SK-MEL-5 (cell line): ENCODE data around the gene MED10. TPM values are rescaled to one million over a fixed set of nuclear protein-coding genes. Genes with fewer than 3 reads are reported as not detected.
"Not testable (repeated sequence)": the region's sequence is repeated elsewhere in the genome, so short reads cannot be mapped to it uniquely, and the experiment has no call there.

ENCODE experiments used
- DNase-seq: peaks from one replicate; pipeline ENCODE4 v3.0.0-alpha.2; 2016; ENCODE audit warnings: low read depth, low spot score
- in situ Hi-C: cut with HindIII; loops from 2 replicates; pipeline ENCODE4 v1.10.0; 2016; ENCODE audit warnings: low sequenced_read_pairs, high pct_unique_total_duplicates, low pct_unique_long_range_greater_than_20kb
- total RNA-seq: library from RNA; depleted of rRNA; stranded (reverse); fragments of >200 nt; shearing (Covaris generic); gene quantifications from 2 replicates; pipeline ENCODE4 v1.2.3, GENCODE V29; 2014

The MED10 gene
- total RNA-seq, 1 experiment from 2014 or later, result 19.7 TPM

DNA sequence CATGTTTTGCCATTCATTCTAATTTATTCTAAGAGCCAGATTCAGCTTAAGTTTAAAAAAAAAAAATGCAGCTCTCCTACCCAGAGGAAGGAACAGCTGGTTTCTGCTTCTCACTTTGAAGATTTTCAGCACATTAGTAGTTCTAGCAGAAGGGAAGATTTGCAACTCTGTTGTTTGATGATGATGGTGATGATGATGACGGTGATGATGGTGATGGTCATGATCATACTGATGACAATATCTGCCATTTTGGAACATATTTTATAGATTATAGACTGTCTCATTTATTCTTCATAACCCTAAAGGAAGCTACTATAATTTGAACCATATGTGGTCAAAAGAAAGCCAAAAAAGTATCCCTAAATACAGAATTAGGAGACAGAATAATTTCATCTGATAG is 7.9 kb upstream of the MED10 start:
- no peak for DNase-seq
- in situ Hi-C loops, result no loop called here

DNA sequence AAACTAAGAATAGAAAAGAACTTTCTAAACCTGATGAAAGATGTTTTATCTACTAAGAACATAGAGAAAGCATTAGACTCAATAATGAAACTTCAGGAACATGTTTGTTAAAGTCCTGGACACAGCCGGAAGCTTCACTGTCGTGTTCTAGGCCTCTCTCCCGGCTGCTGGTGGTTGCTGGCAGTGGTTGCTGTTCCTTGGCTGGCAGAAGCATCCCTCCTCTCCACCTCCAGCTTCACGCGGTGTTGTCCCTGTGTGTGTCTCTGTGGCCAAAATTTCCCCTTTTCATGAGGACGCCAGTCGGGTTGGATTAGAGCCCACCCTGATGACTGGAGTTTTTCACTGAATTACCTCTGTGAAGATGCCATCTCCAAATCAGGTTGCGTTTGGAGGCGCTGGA is 6.5 kb upstream of the MED10 start:
- DNase-seq, result no peak
- in situ Hi-C loops, result no loop called here

DNA sequence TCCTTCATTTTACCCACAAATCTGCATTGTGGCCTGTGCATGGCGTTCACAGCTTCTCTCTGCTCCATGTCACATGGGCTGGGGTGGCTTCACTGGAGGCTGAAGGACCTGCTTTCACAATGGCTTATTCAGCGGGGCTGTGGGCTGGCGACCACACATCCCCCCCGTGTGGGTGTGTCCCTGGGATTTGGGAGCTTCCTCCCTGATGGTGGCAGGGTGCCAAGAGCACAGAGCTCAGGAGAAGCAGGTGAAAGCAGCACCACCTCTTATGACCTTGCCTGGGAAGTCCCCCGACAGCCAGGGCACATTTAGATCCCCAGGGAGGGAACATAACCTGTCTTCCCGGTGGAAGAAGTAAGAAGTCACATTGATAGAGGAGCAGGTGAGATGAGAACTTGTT is 5.0 kb upstream of the MED10 start:
- no peak for DNase-seq
- in situ Hi-C loops, result no loop called here

DNA sequence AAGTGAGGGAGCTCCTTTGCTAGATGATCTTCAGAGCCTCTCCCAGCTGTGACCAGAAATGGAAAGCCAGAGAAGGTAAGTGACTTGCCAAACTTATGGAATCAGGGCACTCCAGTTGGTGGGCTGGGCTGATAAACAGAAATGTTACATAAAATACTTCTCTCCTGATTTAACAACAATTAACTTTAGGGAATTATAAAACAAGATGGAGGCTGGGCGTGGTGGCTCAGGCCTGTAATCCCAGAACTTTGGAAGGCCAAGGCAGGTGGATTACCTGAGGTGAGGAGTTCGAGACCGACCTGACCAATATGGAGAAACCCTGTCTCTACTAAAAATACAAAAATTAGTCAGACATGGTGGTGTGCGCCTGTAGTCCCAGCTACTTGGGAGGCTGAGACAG is 899 bp upstream of the MED10 start:
- in situ Hi-C loops, result no loop called here
- no peak for DNase-seq

DNA sequence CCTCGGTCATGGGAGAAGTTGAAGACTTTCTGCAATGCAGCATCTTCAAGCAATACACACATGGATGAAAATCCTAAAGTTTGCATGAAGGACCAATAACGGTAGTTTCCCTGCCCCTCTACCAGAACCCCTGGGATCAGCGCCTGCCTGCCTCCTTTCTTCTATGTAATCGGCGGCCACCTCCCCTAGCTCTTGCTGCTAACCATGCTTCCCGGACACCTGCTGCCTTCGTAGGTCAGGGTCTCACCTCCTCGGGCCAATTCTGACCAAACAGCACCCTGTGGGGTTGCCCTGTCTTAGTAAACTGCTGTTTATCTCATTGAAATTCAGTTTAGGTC is 388 bp upstream of the MED10 start:
- no peak for DNase-seq
- in situ Hi-C loops, result no loop called here

DNA sequence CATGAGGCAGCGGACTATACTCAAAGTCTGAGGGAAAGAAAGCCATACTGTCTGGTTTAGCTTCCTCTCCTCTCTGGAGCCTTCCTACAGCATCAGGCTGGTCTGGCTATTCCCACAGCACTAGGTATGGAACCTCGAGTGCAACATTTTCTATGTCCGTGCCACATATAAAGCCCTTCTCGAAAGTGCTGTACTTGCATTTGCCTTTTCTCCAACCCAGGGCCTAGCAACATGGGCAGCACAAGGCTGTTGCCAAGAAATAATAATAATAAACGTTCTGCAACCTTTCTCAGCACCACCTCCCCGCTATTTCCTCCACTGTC is 804 bp downstream of the MED10 start:
- in situ Hi-C loops, result no loop called here
- no peak for DNase-seq

DNA sequence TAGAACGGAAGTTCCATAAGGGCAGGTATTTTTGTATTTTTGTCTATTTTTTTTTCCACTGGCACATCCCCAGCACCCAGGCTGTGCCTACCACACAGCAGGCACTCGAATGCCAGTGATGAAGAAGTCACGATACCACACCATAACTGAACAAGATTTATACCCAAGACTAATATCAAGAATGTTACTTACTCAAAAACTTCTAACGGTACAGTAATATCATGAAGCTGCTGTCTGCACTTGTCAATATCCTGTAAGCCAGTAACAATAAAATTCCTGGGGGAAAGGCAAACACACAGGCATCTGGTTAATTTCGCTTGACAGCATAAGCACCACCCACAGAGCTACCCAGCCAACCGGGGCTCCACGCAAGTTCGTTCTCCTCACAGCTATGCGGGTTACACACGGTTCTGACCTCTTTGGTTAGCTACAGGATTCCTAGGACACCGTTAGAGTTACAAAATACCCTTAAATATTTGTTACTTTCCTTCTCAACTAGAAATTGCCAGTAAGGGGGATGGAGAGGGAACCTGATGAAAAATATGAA is 1.3 kb downstream of the MED10 start:
- in situ Hi-C loops, result no loop called here

DNA sequence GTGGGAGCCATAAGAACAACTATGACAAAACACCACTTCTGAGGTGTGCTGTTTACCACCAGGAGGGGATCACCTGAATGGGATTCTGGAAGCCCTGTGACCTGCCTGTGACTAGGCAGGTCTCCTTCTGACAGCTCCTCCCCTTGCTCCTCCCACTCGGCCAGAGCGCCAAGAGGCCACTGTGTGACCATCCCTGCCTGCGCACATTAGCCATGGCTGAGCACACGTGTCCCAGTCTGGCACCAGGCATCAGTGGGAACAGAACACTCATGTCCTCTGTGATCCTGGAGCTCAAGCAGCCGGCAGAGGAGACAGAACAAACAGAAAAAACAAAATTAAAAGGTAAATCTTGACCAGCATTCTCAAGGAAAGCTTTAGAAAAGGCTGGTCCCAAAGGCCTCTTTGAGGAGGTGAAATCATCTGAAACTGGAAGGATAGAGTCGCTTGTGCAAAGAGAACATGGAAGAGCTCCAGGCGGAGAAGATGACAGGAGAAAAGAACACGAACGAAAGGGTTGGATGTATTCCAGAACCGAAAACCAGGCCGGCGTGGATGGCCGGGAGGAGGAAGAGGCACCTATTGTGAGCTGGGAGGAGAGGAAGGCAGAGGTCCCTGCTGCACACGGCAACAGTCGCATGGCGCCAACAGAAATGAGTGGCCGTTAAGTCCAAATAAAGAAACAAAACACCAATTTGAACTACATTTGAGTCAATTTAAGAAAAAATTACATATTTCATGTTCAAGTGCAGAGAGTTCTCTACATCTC is 5.1 kb downstream of the MED10 start:
- DNase-seq, result no peak
- in situ Hi-C loops, result no loop called here

More for the DNA sequence above, 1.3 kb downstream of the MED10 start:
- no peak for DNase-seq

DNA sequence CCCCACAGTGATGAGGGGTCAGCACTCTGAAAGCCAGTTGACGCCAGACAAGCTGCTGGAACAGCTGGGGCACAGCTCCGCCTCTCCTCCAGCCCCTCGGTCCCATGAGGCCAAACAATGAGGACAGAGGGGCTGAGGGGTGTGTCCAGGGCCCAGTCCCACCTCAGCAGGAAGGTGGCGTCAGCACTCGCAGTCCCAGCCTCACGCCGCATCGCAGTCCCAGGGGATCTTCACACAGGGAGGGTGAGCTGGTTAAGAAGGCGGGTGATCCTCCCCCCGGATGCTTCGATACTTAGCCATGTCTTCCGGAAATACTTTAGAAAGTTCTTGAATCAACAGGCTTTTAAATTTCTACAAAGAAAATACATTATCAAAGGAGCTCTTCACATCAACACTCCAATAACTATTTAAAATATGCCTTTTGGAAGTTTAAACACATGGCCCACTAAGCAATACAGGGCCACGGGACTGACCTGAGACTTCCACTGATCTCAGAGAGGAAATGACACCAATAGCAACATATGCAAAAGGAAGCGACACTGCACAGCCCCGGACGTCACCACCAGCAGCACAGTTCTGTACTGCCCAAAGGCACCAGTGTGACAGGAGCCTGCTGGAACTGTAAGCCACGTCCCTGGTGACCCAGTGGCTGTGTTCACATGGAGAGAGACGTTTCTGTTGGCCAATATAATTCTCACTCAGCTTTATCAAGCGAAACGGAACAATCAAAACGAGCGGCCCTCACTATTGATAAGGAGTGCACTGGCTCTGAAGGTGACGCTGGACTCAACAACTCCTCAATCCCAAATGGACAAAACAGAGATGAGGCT is 5.9 kb downstream of the MED10 start:
- no peak for DNase-seq
- in situ Hi-C loops, result no loop called here

DNA sequence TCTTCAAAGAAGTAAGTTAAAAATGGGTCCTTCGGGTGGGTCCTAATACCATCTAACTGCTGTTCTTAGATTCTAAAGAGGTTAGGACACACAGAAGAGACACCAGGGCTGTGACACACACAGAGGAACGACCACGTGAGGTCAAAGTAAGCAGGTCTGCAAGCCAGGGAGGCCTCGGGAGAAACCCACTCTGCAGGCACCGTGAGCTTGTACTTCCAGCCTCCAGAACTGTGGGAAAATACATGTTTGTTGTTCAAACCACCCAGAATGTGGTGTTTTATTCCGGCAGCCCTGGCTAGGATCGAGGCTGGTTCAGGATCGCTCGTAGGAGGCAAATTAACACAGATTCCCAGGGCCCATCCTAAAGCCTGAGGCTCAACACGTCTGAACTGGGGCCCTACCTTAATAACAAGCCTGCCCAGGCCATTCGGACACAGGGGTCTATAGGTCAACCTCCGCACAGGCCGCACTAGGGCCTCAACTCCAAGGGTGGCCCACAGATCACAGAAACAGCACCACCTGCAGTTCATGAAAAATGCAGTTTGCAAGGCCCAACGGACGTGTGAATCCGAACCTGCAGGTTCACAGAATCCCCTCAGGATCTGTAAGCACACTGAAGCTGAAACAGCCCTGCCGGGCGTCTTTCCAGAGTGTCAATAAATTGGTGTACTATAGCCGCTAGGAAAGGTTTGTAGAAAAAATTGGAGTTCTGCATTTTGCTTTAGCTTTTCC is 7.1 kb downstream of the MED10 start:
- in situ Hi-C loops, result no loop called here
- DNase-seq, result no peak

DNA sequence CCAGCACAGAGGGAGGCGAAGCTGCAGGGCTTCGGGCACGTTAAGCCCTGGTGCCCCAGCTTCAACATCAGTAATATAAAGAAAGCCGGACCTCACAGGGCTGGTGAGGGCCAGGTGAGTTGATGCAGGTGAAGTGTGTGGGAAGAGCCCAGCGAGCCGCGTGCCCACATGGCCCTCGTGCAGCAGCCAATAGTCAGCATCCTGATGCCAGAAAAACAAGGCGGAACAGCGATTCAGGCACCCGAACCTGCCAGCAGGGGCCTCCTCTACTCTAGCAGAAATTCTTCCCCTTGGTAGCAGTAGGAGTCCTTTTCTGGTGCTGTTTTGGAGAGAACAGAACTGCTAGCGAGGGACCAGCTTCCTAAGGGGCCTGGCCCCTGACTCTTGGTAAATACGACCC is 7.8 kb downstream of the MED10 start:
- in situ Hi-C loops, result no loop called here
- DNase-seq, result no peak

DNA sequence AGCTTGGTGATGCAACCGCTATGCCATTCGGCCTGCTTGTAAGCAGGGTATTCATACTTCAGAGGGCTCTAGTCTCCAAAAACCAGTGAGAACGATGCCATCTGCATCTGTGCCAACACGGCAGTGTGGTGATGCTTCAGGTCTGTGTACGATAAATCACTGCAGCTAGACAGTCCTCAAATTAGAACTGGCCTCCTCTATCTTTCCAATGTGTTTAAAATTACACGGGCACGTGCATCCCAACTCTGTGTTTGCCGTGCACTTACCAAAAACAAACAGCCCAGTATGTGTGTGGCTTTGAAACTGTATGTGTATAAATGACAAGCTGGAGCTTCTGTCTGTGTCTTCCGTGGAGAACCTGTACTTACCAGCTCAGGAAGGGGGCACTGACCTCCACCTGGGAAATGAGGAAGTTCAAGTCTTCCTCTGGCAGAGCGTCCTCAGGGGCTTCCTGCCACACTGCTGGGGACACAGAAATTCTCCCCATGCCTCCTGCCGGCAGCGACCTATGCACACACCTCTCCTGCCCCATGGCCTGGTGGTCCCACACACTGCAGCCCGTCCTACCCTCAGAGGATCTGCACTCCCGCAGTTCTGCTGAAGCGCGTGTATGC is 12.3 kb downstream of the MED10 start:
- no peak for DNase-seq

DNA sequence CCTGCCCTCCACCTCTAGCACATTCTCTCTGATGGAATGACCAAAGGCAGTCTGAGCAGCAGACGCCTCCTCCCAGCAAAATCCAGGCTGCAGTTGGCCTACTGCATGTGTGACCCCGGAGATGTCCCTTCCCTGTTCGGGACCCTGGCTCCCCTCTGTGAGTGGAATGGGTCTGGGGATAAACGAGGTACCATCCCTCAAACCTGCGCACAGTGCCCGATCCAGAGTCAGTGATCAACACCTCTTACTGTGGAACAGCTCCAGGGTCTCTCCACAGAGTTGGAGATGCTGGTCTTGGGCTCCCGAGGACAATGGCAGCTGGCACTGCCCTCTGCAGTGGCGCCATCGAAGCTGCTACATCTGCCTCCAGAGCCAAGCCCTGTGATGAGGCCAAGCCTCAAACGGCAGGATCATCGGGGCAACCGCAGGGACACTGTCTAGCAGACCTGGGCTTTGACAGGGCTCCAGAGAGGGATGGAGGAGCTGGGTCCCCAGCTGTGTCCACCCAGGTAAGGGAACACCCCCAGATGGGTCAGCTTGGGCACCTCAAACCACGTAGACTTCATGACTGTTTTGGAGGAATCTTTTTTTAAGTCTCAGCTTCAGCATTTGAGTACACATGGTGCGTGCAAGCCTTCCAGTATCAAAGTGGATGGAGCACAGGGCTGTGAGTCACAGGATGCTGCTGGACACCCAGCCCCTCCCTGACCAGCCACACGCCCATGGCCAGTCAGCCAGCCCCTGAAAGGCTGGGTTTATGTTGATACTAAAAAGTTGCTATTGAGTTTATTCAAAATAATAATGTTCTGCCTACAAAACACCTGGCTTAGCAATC is 13.0 kb downstream of the MED10 start:
- no peak for DNase-seq
- in situ Hi-C loops, result no loop called here

More for the DNA sequence above, 12.3 kb downstream of the MED10 start:
- in situ Hi-C loops, result no loop called here

DNA sequence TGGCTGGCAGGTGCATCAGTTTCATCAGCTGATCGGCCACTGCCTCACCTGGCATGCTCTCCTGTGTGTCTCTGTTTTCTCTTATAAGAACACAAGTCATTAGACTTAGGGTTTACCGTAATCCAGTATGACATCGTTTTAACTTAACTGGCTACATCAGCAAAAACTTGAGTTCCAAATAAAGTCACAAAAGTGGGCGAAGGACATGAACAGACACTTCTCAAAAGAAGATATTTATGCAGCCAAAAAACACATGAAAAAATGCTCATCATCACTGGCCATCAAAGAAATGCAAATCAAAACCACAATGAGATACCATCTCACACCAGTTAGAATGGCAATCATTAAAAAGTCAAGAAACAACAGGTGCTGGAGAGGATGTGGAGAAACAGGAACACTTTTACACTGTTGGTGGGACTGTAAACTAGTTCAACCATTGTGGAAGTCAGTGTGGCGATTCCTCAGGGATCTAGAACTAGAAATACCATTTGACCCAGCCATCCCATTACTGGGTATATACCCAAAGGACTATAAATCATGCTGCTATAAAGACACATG is 14.8 kb downstream of the MED10 start:
- in situ Hi-C loops, result not testable (repeated sequence)

DNA sequence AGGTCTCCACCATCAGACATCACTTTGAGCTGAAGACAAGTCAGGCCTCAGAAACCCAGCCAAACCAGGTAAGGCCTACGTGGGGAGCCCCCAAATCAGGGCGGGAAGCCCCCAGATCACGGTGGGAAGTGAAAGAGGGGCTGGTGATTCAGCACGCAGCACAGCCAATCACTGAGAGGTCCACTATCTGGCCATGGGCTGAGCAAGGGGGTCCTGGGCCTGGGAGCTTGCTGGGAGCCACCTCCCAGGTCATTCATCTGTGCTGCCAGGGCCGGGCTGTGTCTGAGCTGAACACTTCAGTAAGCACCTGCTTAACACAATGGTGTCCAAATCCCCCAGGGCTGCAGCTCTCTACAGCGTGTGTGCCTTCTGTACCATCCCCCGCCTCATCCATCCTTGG is 15.5 kb downstream of the MED10 start:
- in situ Hi-C loops, result no loop called here

More for the DNA sequence above, 14.8 kb downstream of the MED10 start:
- not testable (repeated sequence) for DNase-seq

DNA sequence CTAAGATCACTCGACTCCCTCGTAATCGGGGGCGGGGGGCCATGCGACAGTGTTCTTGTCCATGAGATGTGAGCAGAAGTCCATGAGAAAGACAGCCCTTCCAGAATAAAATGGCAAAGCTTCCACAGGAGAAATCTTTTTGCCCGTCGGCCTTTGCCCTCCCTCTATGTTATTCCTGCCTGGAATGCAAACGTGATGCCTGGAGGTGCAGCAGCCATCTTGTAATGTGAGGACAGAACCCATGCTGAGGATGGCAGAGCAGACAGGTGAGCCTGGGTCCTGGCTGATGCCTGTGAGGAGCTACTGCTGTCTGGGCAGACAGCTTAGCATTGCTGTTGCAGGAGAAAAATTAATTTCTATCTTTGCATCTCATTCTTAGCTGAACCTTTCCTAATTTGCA is 17.2 kb downstream of the MED10 start:
- in situ Hi-C loops, result no loop called here
- DNase-seq, result no peak

More for the DNA sequence above, 15.5 kb downstream of the MED10 start:
- DNase-seq, result no peak
